CD4-positive, alpha-beta T cell treated with Interferon gamma for 1 hour (primary cell): ENCODE results near the gene TSPEAR.

Source experiments
- DNase-seq: peaks from one replicate; pipeline ENCODE4 v3.0.0-alpha.2; 2020

The TSPEAR gene

GRCh38 chr21:44522753-44523204 lies 188.6 kb downstream of the TSPEAR start:
- DNase-seq: no peak

- DNase-seq: no peak
These were observed 189.2 kb downstream of the TSPEAR start for GRCh38 chr21:44521928-44522752.

- no peak for DNase-seq
These were observed 190.0 kb downstream of the TSPEAR start for GRCh38 chr21:44521301-44521927.

GRCh38 chr21:44520326-44521300 lies 190.8 kb downstream of the TSPEAR start:
- no peak for DNase-seq

GRCh38 chr21:44519346-44520325 lies 191.7 kb downstream of the TSPEAR start:
- DNase-seq: no peak

GRCh38 chr21:44518686-44519085 lies 192.7 kb downstream of the TSPEAR start:
- no peak for DNase-seq

- DNase-seq: no peak
These were observed 194.0 kb downstream of the TSPEAR start for GRCh38 chr21:44517175-44517899.

GRCh38 chr21:44516828-44517174 lies 194.6 kb downstream of the TSPEAR start:
- DNase-seq: no peak

GRCh38 chr21:44516342-44516741 lies 195.0 kb downstream of the TSPEAR start:
- no peak for DNase-seq

- DNase-seq: no peak
These were observed 195.8 kb downstream of the TSPEAR start for GRCh38 chr21:44515359-44516165.

GRCh38 chr21:44514746-44515358 lies 196.5 kb downstream of the TSPEAR start:
- no peak for DNase-seq

- DNase-seq: no peak
These were observed 197.2 kb downstream of the TSPEAR start for GRCh38 chr21:44514218-44514520.

GRCh38 chr21:44513389-44514217 lies 197.8 kb downstream of the TSPEAR start:
- DNase-seq: no peak

GRCh38 chr21:44512496-44513388 lies 198.6 kb downstream of the TSPEAR start:
- no peak for DNase-seq

- DNase-seq: no peak
These were observed 199.5 kb downstream of the TSPEAR start for GRCh38 chr21:44511938-44512275.

- no peak for DNase-seq
These were observed 200.0 kb downstream of the TSPEAR start for GRCh38 chr21:44511219-44511937.

- DNase-seq: peak; percentile 72
These were observed 200.7 kb downstream of the TSPEAR start for GRCh38 chr21:44510508-44511218.
